ENCODE data around the gene EFNA1. TPM values are rescaled to one million over a fixed set of nuclear protein-coding genes. Genes with fewer than 3 reads are reported as not detected.

Gene EFNA1
- total and polyA plus RNA-seq, 2 of the 13 experiments (the other 11 are each of a cell fraction or from before 2014, with no cell fraction given): 81.8 to 874 TPM

- TF ChIP-seq, protein P1, sequence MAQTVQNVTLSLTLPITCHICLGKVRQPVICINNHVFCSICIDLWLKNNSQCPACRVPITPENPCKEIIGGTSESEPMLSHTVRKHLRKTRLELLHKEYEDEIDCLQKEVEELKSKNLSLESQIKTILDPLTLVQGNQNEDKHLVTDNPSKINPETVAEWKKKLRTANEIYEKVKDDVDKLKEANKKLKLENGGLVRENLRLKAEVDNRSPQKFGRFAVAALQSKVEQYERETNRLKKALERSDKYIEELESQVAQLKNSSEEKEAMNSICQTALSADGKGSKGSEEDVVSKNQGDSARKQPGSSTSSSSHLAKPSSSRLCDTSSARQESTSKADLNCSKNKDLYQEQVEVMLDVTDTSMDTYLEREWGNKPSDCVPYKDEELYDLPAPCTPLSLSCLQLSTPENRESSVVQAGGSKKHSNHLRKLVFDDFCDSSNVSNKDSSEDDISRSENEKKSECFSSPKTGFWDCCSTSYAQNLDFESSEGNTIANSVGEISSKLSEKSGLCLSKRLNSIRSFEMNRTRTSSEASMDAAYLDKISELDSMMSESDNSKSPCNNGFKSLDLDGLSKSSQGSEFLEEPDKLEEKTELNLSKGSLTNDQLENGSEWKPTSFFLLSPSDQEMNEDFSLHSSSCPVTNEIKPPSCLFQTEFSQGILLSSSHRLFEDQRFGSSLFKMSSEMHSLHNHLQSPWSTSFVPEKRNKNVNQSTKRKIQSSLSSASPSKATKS (CRISPR knock-in tag; IDR thresholded peaks at IDR 0.05): peak; percentile 26; the same call in 1 of the 2 replicates
- TF ChIP-seq CC2D1A (CRISPR knock-in tag; IDR thresholded peaks at IDR 0.05): peak; percentile 42; the same call in 1 of the 2 replicates
- no peak for TF ChIP-seq BORCS8-MEF2B (CRISPR knock-in tag; IDR thresholded peaks at IDR 0.05)
- no peak for TF ChIP-seq NFIC (IDR thresholded peaks at IDR 0.05; ENCODE audit: low read length)
- no peak for TF ChIP-seq ZNF383 (CRISPR knock-in tag; IDR thresholded peaks at IDR 0.05; ENCODE audit: borderline replicate concordance)
- no peak for TF ChIP-seq ZSCAN22 (CRISPR knock-in tag; IDR thresholded peaks at IDR 0.05)
- TF ChIP-seq ZNF891 (CRISPR knock-in tag; IDR thresholded peaks at IDR 0.05): peak; percentile 85; the same call in 1 of the 2 replicates
- TF ChIP-seq, protein P2, sequence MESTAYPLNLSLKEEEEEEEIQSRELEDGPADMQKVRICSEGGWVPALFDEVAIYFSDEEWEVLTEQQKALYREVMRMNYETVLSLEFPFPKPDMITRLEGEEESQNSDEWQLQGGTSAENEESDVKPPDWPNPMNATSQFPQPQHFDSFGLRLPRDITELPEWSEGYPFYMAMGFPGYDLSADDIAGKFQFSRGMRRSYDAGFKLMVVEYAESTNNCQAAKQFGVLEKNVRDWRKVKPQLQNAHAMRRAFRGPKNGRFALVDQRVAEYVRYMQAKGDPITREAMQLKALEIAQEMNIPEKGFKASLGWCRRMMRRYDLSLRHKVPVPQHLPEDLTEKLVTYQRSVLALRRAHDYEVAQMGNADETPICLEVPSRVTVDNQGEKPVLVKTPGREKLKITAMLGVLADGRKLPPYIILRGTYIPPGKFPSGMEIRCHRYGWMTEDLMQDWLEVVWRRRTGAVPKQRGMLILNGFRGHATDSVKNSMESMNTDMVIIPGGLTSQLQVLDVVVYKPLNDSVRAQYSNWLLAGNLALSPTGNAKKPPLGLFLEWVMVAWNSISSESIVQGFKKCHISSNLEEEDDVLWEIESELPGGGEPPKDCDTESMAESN (CRISPR knock-in tag; conservative IDR thresholded peaks at IDR 0.05): 0 out of 2 replicates have a peak, but pooled peaks have one; percentile 51
- TF ChIP-seq ZNF564 (CRISPR knock-in tag; IDR thresholded peaks at IDR 0.05): no peak
- TF ChIP-seq SNAPC4 (CRISPR knock-in tag; IDR thresholded peaks at IDR 0.05): no peak; the same call in 1 of the 2 replicates
- TF ChIP-seq ISL2 (CRISPR knock-in tag; IDR thresholded peaks at IDR 0.05): no peak
- 0 out of 2 replicates have a peak, but pooled peaks have one; percentile 19 for TF ChIP-seq ZSCAN30 (CRISPR knock-in tag; IDR thresholded peaks at IDR 0.05)
- TF ChIP-seq ZNF770 (CRISPR knock-in tag; IDR thresholded peaks at IDR 0.05): 0 out of 2 replicates have a peak, but pooled peaks have one; percentile 9
- TF ChIP-seq, protein P3, sequence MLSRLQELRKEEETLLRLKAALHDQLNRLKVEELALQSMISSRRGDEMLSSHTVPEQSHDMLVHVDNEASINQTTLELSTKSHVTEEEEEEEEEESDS (CRISPR knock-in tag; IDR thresholded peaks at IDR 0.05; ENCODE audit: borderline replicate concordance): no peak
- no peak; the same call in 1 of the 2 replicates for TF ChIP-seq TGIF2 (CRISPR knock-in tag; IDR thresholded peaks at IDR 0.05)
- 0 out of 2 replicates have a peak, but pooled peaks have one; percentile 6 for TF ChIP-seq ZNF441 (CRISPR knock-in tag; IDR thresholded peaks at IDR 0.05; ENCODE audit: borderline replicate concordance)
- TF ChIP-seq ZC3H13 (CRISPR knock-in tag; IDR thresholded peaks at IDR 0.05): peak; percentile 64
These were observed 485 bp downstream of the EFNA1 start (continued) for GRCh38 chr1:155127967-155128754.

All from HepG2 (cell line).